Progenitor cell of endocrine pancreas (in vitro differentiated cells): ENCODE results near the gene PTK7. TPM values are rescaled to one million over a fixed set of nuclear protein-coding genes. Genes with fewer than 3 reads are reported as not detected.
A peak's percentile ranks its signal among the peaks of the same experiment; 100 is the strongest.

Experiments used
- DNase-seq: peaks from one replicate; pipeline ENCODE4 v3.0.0; 2021; ENCODE audit warnings: low spot score; ENCODE audit not compliant: unreplicated experiment
- H3K27ac Mint-ChIP-seq: 2 replicates; pipeline ENCODE4 v1.8.0; 2021; ENCODE audit warnings: mild to moderate bottlenecking, moderate library complexity, mixed read lengths
- H3K27me3 Mint-ChIP-seq: 2 replicates; pipeline ENCODE4 v1.8.0; 2021; ENCODE audit warnings: mixed read lengths
- H3K36me3 Mint-ChIP-seq: 2 replicates; pipeline ENCODE4 v1.8.0; 2022; ENCODE audit warnings: mixed read lengths; ENCODE audit not compliant: insufficient read depth
- H3K4me1 Mint-ChIP-seq: 2 replicates; pipeline ENCODE4 v1.8.0; 2021; ENCODE audit warnings: low read depth, mixed read lengths
- H3K4me3 Mint-ChIP-seq: 2 replicates; pipeline ENCODE4 v1.8.0; 2021; ENCODE audit warnings: low read depth, mild to moderate bottlenecking, moderate library complexity, mixed read lengths
- H3K9me3 Mint-ChIP-seq: 2 replicates; pipeline ENCODE4 v1.8.0; 2021; ENCODE audit warnings: low read depth, mixed read lengths
- total RNA-seq: library from RNA; stranded (reverse); gene quantifications from 2 replicates; pipeline ENCODE4 v1.2.1, GENCODE V29; 2021
- TF ChIP-seq, protein P1 (sequence below): fragments of 200-600 bp; sonication (generic); IDR thresholded peaks from one replicate; pipeline ENCODE4 v1.5.0; 2021; ENCODE audit warnings: antibody characterized with exemption, mild to moderate bottlenecking; ENCODE audit not compliant: unreplicated experiment

The PTK7 gene
- total RNA-seq, 1 donor from 2014 or later = 141 TPM

DNA sequence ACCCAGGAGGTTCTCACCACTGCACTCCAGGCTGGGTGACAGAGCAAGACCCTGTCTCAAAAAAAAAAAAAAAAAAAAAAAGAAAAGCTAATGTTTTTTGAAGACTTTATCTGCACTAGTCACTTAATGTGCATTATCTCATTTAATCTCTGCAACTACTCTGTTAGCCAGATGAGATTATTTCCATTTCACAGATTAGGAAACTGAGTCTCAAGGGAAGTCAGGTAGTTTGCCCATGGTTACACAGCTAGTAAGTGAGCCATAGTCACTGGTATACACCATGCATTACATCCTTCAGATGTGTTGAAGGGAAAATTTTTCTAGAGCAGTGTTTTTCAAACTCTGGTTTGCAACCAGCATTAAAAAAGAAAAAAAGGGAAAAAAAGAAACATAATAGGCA lies 87.8 kb downstream of the PTK7 start:
- peaks cover 1% of the 10 kb centered on the region for H3K36me3 Mint-ChIP-seq
- H3K4me3 Mint-ChIP-seq = no peak overlapping the region
- H3K27me3 Mint-ChIP-seq = no peaks in the 10 kb centered on the region
- TF ChIP-seq, protein P1, sequence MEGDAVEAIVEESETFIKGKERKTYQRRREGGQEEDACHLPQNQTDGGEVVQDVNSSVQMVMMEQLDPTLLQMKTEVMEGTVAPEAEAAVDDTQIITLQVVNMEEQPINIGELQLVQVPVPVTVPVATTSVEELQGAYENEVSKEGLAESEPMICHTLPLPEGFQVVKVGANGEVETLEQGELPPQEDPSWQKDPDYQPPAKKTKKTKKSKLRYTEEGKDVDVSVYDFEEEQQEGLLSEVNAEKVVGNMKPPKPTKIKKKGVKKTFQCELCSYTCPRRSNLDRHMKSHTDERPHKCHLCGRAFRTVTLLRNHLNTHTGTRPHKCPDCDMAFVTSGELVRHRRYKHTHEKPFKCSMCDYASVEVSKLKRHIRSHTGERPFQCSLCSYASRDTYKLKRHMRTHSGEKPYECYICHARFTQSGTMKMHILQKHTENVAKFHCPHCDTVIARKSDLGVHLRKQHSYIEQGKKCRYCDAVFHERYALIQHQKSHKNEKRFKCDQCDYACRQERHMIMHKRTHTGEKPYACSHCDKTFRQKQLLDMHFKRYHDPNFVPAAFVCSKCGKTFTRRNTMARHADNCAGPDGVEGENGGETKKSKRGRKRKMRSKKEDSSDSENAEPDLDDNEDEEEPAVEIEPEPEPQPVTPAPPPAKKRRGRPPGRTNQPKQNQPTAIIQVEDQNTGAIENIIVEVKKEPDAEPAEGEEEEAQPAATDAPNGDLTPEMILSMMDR = no peak
- no peaks in the 10 kb centered on the region for H3K4me1 Mint-ChIP-seq
- DNase-seq = no peak
- H3K27ac Mint-ChIP-seq = no peak overlapping the region
- no peaks in the 10 kb centered on the region for H3K9me3 Mint-ChIP-seq

GRCh38 chr6:43170417-43170930 lies 94.4 kb downstream of the PTK7 start:
- peak overlapping the region; percentile 99 for H3K27ac Mint-ChIP-seq
- H3K36me3 Mint-ChIP-seq = no peaks in the 10 kb centered on the region
- peak overlapping the region; percentile 80 for H3K4me3 Mint-ChIP-seq
- H3K4me1 Mint-ChIP-seq = peaks cover 31% of the 10 kb centered on the region
- no peaks in the 10 kb centered on the region for H3K27me3 Mint-ChIP-seq
- TF ChIP-seq, protein P1 = no peak
- no peaks in the 10 kb centered on the region for H3K9me3 Mint-ChIP-seq
- DNase-seq = no peak

GRCh38 chr6:43170931-43171706 lies 95.0 kb downstream of the PTK7 start, which contains the start of gene SRF:
TSS of gene SRF (plus strand) at chr6:43171269. CDS start at chr6:43171657, 388 bp downstream.
- peaks cover 2% of the 10 kb centered on the region for H3K36me3 Mint-ChIP-seq
- peaks cover 31% of the 10 kb centered on the region for H3K4me1 Mint-ChIP-seq
- H3K27me3 Mint-ChIP-seq = no peaks in the 10 kb centered on the region
- DNase-seq = peak; percentile 98
- peak within 1 kb of the TSS; percentile 99 for H3K27ac Mint-ChIP-seq
- TF ChIP-seq, protein P1 = peak; percentile 85
- no peaks in the 10 kb centered on the region for H3K9me3 Mint-ChIP-seq
- H3K4me3 Mint-ChIP-seq = peak within 1 kb of the TSS; percentile 83

DNA sequence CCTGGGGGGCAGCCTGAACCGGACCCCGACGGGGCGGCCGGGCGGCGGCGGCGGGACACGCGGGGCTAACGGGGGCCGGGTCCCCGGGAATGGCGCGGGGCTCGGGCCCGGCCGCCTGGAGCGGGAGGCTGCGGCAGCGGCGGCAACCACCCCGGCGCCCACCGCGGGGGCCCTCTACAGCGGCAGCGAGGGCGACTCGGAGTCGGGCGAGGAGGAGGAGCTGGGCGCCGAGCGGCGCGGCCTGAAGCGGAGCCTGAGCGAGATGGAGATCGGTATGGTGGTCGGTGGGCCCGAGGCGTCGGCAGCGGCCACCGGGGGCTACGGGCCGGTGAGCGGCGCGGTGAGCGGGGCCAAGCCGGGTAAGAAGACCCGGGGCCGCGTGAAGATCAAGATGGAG lies 95.6 kb downstream of the PTK7 start:
- no peaks in the 10 kb centered on the region for H3K9me3 Mint-ChIP-seq
- peaks cover 31% of the 10 kb centered on the region for H3K4me1 Mint-ChIP-seq
- DNase-seq = peak; percentile 35
- H3K36me3 Mint-ChIP-seq = peaks cover 2% of the 10 kb centered on the region
- H3K27me3 Mint-ChIP-seq = no peaks in the 10 kb centered on the region
- TF ChIP-seq, protein P1 = no peak
- H3K4me3 Mint-ChIP-seq = peak overlapping the region; percentile 83
- peak overlapping the region; percentile 91 for H3K27ac Mint-ChIP-seq

DNA sequence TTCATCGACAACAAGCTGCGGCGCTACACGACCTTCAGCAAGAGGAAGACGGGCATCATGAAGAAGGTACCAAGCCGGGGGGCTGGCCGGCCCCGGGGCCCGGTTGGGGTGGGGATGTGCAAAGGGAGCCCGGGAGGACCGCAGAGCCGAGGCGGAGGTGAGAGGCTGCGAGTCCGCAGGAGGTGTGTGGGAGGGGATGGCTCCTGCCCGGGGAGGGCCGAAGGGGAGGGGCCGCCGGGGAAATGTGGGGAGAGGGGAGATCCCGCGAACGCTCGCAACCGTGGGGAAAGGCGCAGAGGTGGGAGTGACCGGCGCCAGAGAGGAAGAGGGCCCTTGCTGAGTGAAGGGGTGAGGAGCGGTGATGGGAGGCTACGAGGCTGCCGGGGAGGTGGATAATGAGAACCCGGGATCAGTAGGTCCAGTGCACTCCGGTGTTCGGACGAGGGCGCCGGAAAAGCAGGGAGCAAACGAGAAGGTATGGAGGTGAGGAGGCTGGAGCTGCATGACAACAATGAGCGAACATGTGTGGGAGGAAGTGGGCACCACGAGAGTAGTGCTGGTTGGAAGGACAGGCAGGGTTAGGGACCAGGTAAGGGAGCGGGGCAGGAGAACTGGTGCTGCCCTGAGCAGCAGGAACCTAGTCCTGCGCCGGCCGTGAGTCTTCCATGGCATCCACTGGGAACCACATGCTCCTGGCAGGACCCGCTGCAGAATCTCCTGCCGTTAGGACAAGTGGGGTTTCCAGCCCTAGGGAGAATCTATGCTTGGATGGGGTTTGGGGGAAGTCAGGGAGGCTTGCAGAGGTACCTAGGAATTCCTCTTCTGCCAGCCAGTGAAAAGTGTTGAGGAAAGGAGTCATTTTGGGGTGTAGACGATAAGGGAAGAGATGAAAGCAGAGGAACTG lies 96.2 kb downstream of the PTK7 start:
- Mint-ChIP-seq H3K4me1 (peaks cover 31% of the 10 kb centered on the region), H3K4me3 (peak overlapping the region; percentile 83), H3K36me3 (peaks cover 2% of the 10 kb centered on the region), H3K9me3 (no peaks in the 10 kb centered on the region), H3K27me3 (no peaks in the 10 kb centered on the region), H3K27ac (peak overlapping the region; percentile 91)
- DNase-seq = peak; percentile 42
- TF ChIP-seq, protein P1 = no peak
